Ovary (tissue), 3 donors: ENCODE data around the gene C18orf32.

Experiments
- CTCF ChIP-seq, 3 donors: fragments of 450-650 bp in 2 of 3; fragments of 200-600 bp in 1 of 3; IDR thresholded peaks; one replicate each; pipeline versions ENCODE4 v1.5.1 to v1.8.0; 2016 to 2022; ENCODE audit warnings: antibody characterized with exemption in 3 of 3, mild to moderate bottlenecking in 1 of 3
- EP300 ChIP-seq: sonication (generic); formaldehyde crosslinking; IDR thresholded peaks from one replicate; pipeline ENCODE4 v1.6.1; 2017; ENCODE audit warnings: antibody characterized with exemption
- donor health status: DM: no; HTN: no; CAD: no.

DNA sequence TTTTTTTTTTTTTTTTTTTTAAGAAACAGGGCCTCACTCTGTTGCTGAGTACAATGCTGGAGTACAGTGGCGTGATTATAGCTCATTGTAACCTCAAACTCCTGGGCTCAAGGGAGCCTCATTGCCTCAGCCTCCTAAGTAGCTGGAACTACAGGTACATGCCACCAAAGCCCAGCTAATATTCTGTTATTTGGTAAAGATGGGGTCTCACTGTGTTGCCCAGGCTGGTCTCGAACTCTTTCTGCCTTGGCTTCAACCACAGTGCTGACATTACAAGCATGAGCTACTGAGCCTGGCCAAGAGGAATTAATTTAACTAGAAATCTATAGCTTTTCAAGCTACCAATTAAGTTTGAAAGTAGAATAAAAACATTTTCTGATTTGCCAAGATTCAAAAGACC, 54.4 kb downstream of the C18orf32 start:
- TF ChIP-seq EP300 (no peak), CTCF (IDR thresholded peaks at IDR 0.05) (no peak)
